MM.1S (cell line): ENCODE measurements around the gene SLC24A4.

Experiments used
- DNase-seq: peaks from one replicate; pipeline ENCODE4 v3.0.0-alpha.2; 2015
- H2AFZ ChIP-seq: fragments of 300-600 bp; sonication (generic); 2 replicates; pipeline ENCODE4 v1.6.0; 2016; ENCODE audit warnings: antibody characterized with exemption, low read length
- H3F3A ChIP-seq: fragments of 300-600 bp; sonication (generic); 2 replicates; pipeline ENCODE4 v1.6.1; 2016; ENCODE audit warnings: mild to moderate bottlenecking, antibody characterized with exemption, low read length, moderate library complexity, mixed read lengths; ENCODE audit not compliant: insufficient read depth
- H3K27ac ChIP-seq: fragments of 300-600 bp; sonication (generic); 2 replicates; pipeline ENCODE4 v1.5.1; 2016; ENCODE audit warnings: mild to moderate bottlenecking, low read length
- H3K27me3 ChIP-seq: fragments of 300-600 bp; sonication (generic); replicated peaks from 2 replicates; pipeline ENCODE4 v1.6.0; 2016; ENCODE audit warnings: low read length; ENCODE audit not compliant: insufficient read depth
- H3K36me3 ChIP-seq: fragments of 300-600 bp; sonication (generic); replicated peaks from 2 replicates; pipeline ENCODE4 v1.6.1; 2016; ENCODE audit warnings: mild to moderate bottlenecking, low read length, mixed read lengths; ENCODE audit not compliant: insufficient read depth
- H3K4me1 ChIP-seq: fragments of 300-600 bp; sonication (generic); 2 replicates; pipeline ENCODE4 v1.6.1; 2016; ENCODE audit warnings: low read length, mixed read lengths
- H3K4me2 ChIP-seq: fragments of 300-600 bp; sonication (generic); 2 replicates; pipeline ENCODE4 v1.6.0; 2016; ENCODE audit warnings: low read depth, low read length
- H3K4me3 ChIP-seq: fragments of 300-600 bp; sonication (generic); 2 replicates; pipeline ENCODE4 v1.5.1; 2016; ENCODE audit warnings: low read length, mixed read lengths
- H3K79me2 ChIP-seq: fragments of 300-600 bp; sonication (generic); 2 replicates; pipeline ENCODE4 v1.6.1; 2016; ENCODE audit warnings: mixed run types, low read length, mixed read lengths
- H3K9ac ChIP-seq: fragments of 300-600 bp; sonication (generic); 2 replicates; pipeline ENCODE4 v1.6.1; 2016; ENCODE audit warnings: low read length, mixed read lengths
- H3K9me2 ChIP-seq: fragments of 300-600 bp; sonication (generic); replicated peaks from 2 replicates; pipeline ENCODE4 v1.6.1; 2016; ENCODE audit warnings: mild to moderate bottlenecking, low read length, mixed read lengths; ENCODE audit not compliant: insufficient read depth
- H3K9me3 ChIP-seq: fragments of 300-600 bp; sonication (generic); replicated peaks from 2 replicates; pipeline ENCODE4 v1.6.1; 2016; ENCODE audit warnings: mild to moderate bottlenecking, low read length, mixed read lengths; ENCODE audit not compliant: insufficient read depth
- H4K20me1 ChIP-seq: fragments of 300-600 bp; sonication (generic); 2 replicates; pipeline ENCODE4 v1.6.1; 2016; ENCODE audit warnings: mild to moderate bottlenecking, low read length, moderate library complexity, mixed read lengths; ENCODE audit not compliant: insufficient read depth
- EZH2 ChIP-seq: fragments of 300-600 bp; sonication (generic); optimal IDR thresholded peaks from 2 replicates; pipeline ENCODE3; 2017; ENCODE audit warnings: low read depth, mild to moderate bottlenecking, antibody characterized with exemption, low read length, mixed read lengths
- EZH2phosphoT487 ChIP-seq: fragments of 300-600 bp; sonication (generic); IDR thresholded peaks from 2 replicates; pipeline ENCODE4 v1.6.1; 2018; ENCODE audit warnings: antibody characterized with exemption, low read length
- TF ChIP-seq, protein P1 (sequence below): fragments of 300-600 bp; sonication (generic); IDR thresholded peaks from 2 replicates; pipeline ENCODE4 v1.5.1; 2016; ENCODE audit warnings: antibody characterized with exemption, low read length, mixed read lengths

Gene SLC24A4

DNA sequence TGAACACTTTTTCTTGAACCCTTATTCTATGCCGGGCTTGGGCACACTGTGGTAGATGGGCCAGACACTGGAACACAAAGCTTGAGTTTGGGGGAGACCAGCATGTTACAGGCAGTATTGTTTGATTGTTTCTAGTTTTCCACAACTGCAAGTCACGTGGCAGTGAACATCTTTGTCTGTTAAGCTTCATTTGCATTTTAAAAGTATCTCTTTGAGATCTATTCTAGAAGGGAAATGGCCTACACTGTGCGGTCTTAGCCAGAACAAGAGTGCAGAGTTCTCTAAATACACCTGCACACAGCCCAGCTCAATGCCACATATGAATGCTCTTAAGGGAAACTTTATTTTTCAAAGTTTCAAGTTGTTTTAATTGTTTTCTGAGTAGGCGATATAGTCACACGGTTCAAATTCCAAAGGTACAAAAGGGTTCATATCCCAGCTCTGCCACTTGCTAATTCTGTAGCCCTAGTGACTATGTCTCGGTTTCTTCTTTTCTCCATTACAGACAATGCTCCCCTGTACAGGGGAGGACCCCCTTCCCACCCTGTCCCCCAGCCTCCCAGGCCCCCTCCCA, 215.5 kb downstream of the SLC24A4 start:
- H3K79me2 ChIP-seq: no peaks in the 10 kb centered on the region
- H3K4me3 ChIP-seq: no peak overlapping the region
- H3K36me3 ChIP-seq: no peaks in the 10 kb centered on the region
- no peaks in the 10 kb centered on the region for H3K9me2 ChIP-seq
- no peak overlapping the region for H3K9ac ChIP-seq
- TF ChIP-seq, protein P1, sequence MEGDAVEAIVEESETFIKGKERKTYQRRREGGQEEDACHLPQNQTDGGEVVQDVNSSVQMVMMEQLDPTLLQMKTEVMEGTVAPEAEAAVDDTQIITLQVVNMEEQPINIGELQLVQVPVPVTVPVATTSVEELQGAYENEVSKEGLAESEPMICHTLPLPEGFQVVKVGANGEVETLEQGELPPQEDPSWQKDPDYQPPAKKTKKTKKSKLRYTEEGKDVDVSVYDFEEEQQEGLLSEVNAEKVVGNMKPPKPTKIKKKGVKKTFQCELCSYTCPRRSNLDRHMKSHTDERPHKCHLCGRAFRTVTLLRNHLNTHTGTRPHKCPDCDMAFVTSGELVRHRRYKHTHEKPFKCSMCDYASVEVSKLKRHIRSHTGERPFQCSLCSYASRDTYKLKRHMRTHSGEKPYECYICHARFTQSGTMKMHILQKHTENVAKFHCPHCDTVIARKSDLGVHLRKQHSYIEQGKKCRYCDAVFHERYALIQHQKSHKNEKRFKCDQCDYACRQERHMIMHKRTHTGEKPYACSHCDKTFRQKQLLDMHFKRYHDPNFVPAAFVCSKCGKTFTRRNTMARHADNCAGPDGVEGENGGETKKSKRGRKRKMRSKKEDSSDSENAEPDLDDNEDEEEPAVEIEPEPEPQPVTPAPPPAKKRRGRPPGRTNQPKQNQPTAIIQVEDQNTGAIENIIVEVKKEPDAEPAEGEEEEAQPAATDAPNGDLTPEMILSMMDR: no peak
- no peak for TF ChIP-seq EZH2
- TF ChIP-seq EZH2phosphoT487: no peak
- 0 out of 2 replicates have a peak overlapping the region, but pooled peaks have one; percentile 15 for H3K4me2 ChIP-seq
- DNase-seq: peak; percentile 64
- no peaks in the 10 kb centered on the region for H3K27me3 ChIP-seq
- H3K9me3 ChIP-seq: no peaks in the 10 kb centered on the region
- H4K20me1 ChIP-seq: no peaks in the 10 kb centered on the region
- H3K4me1 ChIP-seq: peaks cover 11% of the 10 kb centered on the region
- H3K27ac ChIP-seq: peak overlapping the region; percentile 62
- H2AFZ ChIP-seq: no peak overlapping the region
- H3F3A ChIP-seq: peaks cover 2% of the 10 kb centered on the region; the same call in 1 of the 2 replicates

GRCh38 chr14:92539419-92539818, 216.5 kb downstream of the SLC24A4 start:
- H3K9me2 ChIP-seq: no peaks in the 10 kb centered on the region
- H4K20me1 ChIP-seq: no peaks in the 10 kb centered on the region
- TF ChIP-seq EZH2phosphoT487: no peak
- no peak for TF ChIP-seq EZH2
- TF ChIP-seq, protein P1: no peak
- H3K27me3 ChIP-seq: no peaks in the 10 kb centered on the region
- H3K9me3 ChIP-seq: no peaks in the 10 kb centered on the region
- no peak overlapping the region for H2AFZ ChIP-seq
- no peaks in the 10 kb centered on the region for H3K36me3 ChIP-seq
- peaks cover 2% of the 10 kb centered on the region; the same call in 1 of the 2 replicates for H3F3A ChIP-seq
- H3K9ac ChIP-seq: no peak overlapping the region
- H3K4me3 ChIP-seq: no peak overlapping the region
- no peak for DNase-seq
- peaks cover 11% of the 10 kb centered on the region for H3K4me1 ChIP-seq
- H3K79me2 ChIP-seq: no peaks in the 10 kb centered on the region
- H3K4me2 ChIP-seq: no peak overlapping the region
- H3K27ac ChIP-seq: no peak overlapping the region

DNA sequence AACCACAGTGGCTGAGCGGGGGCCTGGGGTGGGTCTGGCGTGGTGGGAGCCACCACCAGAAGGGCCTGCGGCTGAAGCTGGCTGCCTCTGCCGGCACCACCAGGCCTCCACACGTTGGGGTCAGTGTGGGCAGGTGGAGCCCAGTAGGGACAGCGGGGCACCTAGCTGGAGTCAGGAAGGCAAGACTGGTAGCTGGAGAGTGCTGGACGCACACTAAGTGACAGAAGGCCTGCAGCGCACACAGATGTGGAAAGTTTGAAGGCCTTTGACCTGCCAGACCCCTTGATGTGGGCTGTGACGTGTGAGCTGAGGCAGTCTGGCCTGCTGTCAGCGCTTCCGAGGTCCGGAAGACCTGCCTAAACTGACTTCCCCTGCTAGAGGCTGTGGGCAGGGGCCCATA, 216.9 kb downstream of the SLC24A4 start:
- no peak for DNase-seq
- Histone ChIP-seq H3K36me3 (no peaks in the 10 kb centered on the region), H3K4me1 (peaks cover 11% of the 10 kb centered on the region), H3F3A (peaks cover 2% of the 10 kb centered on the region; the same call in 1 of the 2 replicates), H3K9me2 (no peaks in the 10 kb centered on the region), H3K4me3 (no peak overlapping the region), H3K79me2 (no peaks in the 10 kb centered on the region), H3K4me2 (no peak overlapping the region), H3K27me3 (no peaks in the 10 kb centered on the region), H4K20me1 (no peaks in the 10 kb centered on the region), H3K9ac (no peak overlapping the region), H2AFZ (no peak overlapping the region), H3K9me3 (no peaks in the 10 kb centered on the region), H3K27ac (no peak overlapping the region)
- TF ChIP-seq EZH2phosphoT487 (no peak), EZH2 (no peak)
- TF ChIP-seq, protein P1: no peak
